Endothelial cell of hepatic sinusoid (primary cell): Measurements from ENCODE around the gene KRTAP16-1.
"Not testable (repeated sequence)": the region's sequence is repeated elsewhere in the genome, so short reads cannot be mapped to it uniquely, and the experiment has no call there.

ENCODE experiments used
- in situ Hi-C: cut with HindIII; loops from 2 replicates; pipeline ENCODE4 v1.10.0; 2017; ENCODE audit warnings: low sequenced_read_pairs

The KRTAP16-1 gene

GRCh38 chr17:41302981-41303380, 6.1 kb downstream of the KRTAP16-1 start:
- in situ Hi-C loops = no loop called here

GRCh38 chr17:41301916-41302901, 6.9 kb downstream of the KRTAP16-1 start, which contains the start of gene KRTAP29-1:
Gene KRTAP29-1 (minus strand): TSS chr17:41302851. CDS start chr17:41302851, 0 bp downstream.
- in situ Hi-C loops = no loop called here

- in situ Hi-C loops = no loop called here
These were observed 7.8 kb downstream of the KRTAP16-1 start for GRCh38 chr17:41301204-41301790.

GRCh38 chr17:41298458-41299135, 10.5 kb downstream of the KRTAP16-1 start:
- in situ Hi-C loops = no loop called here

- in situ Hi-C loops = no loop called here
These were observed 12.3 kb downstream of the KRTAP16-1 start for GRCh38 chr17:41296846-41297245.

- in situ Hi-C loops = no loop called here
These were observed 15.1 kb downstream of the KRTAP16-1 start for GRCh38 chr17:41294016-41294415.

GRCh38 chr17:41287050-41287449, 22.1 kb downstream of the KRTAP16-1 start:
- in situ Hi-C loops = no loop called here

- in situ Hi-C loops = no loop called here
These were observed 24.6 kb downstream of the KRTAP16-1 start for GRCh38 chr17:41284546-41284945.

GRCh38 chr17:41284043-41284442, 25.1 kb downstream of the KRTAP16-1 start:
- in situ Hi-C loops = no loop called here

GRCh38 chr17:41278176-41278955, 30.7 kb downstream of the KRTAP16-1 start:
- in situ Hi-C loops = no loop called here

- in situ Hi-C loops = not testable (repeated sequence)
These were observed 33.4 kb downstream of the KRTAP16-1 start, which contains the start of gene KRTAP9-7 for GRCh38 chr17:41275648-41276190. Gene KRTAP9-7 (plus strand): TSS chr17:41275698. CDS start chr17:41275698, 0 bp downstream.

- in situ Hi-C loops = no loop called here
These were observed 37.3 kb downstream of the KRTAP16-1 start for GRCh38 chr17:41271858-41272257.

GRCh38 chr17:41271323-41271722, 37.8 kb downstream of the KRTAP16-1 start:
- in situ Hi-C loops = not testable (repeated sequence)

- in situ Hi-C loops = no loop called here
These were observed 41.4 kb downstream of the KRTAP16-1 start for GRCh38 chr17:41267711-41268110.

- in situ Hi-C loops = no loop called here
These were observed 44.0 kb downstream of the KRTAP16-1 start, which contains the start of gene KRTAP9-6 for GRCh38 chr17:41265078-41265477. Gene KRTAP9-6 (plus strand): TSS chr17:41265378. CDS start chr17:41265378, 0 bp downstream.

GRCh38 chr17:41264599-41264998, 44.5 kb downstream of the KRTAP16-1 start:
- in situ Hi-C loops = no loop called here

GRCh38 chr17:41263212-41263611, 45.9 kb downstream of the KRTAP16-1 start:
- in situ Hi-C loops = no loop called here

- in situ Hi-C loops = no loop called here
These were observed 50.7 kb downstream of the KRTAP16-1 start for GRCh38 chr17:41258406-41258805.
